ENCODE measurements around the gene MRNIP.

- no peak for TF ChIP-seq ZFP30 (CRISPR knock-in tag; IDR thresholded peaks at IDR 0.05)
- TF ChIP-seq PATZ1 (CRISPR knock-in tag; IDR thresholded peaks at IDR 0.05; ENCODE audit: borderline replicate concordance), result no peak
- no peak for TF ChIP-seq TOX (CRISPR knock-in tag; IDR thresholded peaks at IDR 0.05; ENCODE audit: borderline replicate concordance)
- no peak for TF ChIP-seq POU6F1 (CRISPR knock-in tag; IDR thresholded peaks at IDR 0.05; ENCODE audit: borderline replicate concordance, low read depth)
- no peak for TF ChIP-seq TCF4 (CRISPR knock-in tag; IDR thresholded peaks at IDR 0.05; ENCODE audit: borderline replicate concordance)
- no peak for TF ChIP-seq BACH2 (CRISPR knock-in tag; IDR thresholded peaks at IDR 0.05; ENCODE audit: borderline replicate concordance)
- TF ChIP-seq OSR1 (CRISPR knock-in tag; IDR thresholded peaks at IDR 0.05), result no peak
- no peak for TF ChIP-seq ISL1 (CRISPR knock-in tag; IDR thresholded peaks at IDR 0.05)
- no peak for TF ChIP-seq ARNTL (CRISPR knock-in tag; IDR thresholded peaks at IDR 0.05; ENCODE audit: borderline replicate concordance, low read depth)
- no peak for TF ChIP-seq CSRNP3 (CRISPR knock-in tag; IDR thresholded peaks at IDR 0.05)
- no peak for TF ChIP-seq ZFP3 (CRISPR knock-in tag; IDR thresholded peaks at IDR 0.05)
Observed at GRCh38 chr5:179798771-179799643, 59.6 kb downstream of the MRNIP start.
